ENCODE results near the gene ACACA. TPM values are rescaled to one million over a fixed set of nuclear protein-coding genes. Genes with fewer than 3 reads are reported as not detected.
"Not testable (repeated sequence)": the region's sequence is repeated elsewhere in the genome, so short reads cannot be mapped to it uniquely, and the experiment has no call there.

Gene ACACA
- polyA plus RNA-seq, 4 donors: 38.8 to 48.6 (median 43.3) TPM

DNA sequence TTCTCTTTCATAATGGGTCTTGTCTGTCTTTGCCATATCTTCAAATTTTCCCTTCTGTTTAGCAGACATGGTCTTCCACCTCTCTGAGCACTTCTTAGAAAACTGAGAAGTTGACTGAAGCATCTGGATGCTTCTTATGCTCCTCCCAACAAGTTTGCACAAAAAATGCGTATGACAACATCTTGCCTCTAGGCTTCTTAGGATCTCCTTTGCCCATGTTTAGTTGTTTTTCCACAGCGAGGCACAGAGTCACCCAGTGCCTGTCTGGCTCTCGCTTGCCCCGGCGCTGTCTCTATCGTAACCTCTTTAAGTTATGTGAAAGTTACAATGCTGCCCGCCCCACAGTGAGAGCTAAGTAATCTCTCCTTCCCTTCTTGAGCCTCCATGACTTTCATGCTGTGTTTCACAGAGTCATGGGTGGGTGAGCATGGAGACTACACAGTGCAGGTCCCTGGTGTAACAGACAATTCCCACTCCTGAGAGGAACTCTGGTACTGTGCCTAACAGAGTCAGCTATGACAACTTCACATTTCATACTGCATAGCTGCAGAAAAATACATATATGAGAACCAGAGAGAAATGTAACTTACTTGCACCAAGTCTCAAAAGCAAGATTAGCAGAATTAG, 262.4 kb downstream of the ACACA start:
- no peak for DNase-seq (ENCODE audit: low read depth in 4 of 4, low spot score in 3 of 4)

DNA sequence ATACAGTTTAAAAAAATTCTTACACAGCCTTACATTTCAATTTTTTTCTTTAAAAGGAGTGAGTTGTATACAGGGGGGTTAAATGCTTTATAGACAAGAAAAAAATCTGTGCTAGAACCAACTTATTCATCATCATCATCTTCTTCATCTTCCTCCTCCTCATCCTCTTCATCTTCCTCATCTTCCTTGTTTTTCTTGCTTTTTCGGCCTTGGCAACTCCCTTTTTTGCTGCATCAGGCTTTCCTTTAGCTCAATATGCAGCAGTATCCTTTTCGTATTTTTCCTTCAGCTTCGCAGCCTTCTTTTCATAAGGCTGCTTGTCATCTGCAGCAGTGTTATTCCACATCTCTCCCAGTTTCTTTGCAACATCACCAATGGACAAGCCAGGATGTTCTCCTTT, 263.1 kb downstream of the ACACA start:
- not testable (repeated sequence) for DNase-seq (ENCODE audit: low read depth in 4 of 4, low spot score in 3 of 4)

DNA sequence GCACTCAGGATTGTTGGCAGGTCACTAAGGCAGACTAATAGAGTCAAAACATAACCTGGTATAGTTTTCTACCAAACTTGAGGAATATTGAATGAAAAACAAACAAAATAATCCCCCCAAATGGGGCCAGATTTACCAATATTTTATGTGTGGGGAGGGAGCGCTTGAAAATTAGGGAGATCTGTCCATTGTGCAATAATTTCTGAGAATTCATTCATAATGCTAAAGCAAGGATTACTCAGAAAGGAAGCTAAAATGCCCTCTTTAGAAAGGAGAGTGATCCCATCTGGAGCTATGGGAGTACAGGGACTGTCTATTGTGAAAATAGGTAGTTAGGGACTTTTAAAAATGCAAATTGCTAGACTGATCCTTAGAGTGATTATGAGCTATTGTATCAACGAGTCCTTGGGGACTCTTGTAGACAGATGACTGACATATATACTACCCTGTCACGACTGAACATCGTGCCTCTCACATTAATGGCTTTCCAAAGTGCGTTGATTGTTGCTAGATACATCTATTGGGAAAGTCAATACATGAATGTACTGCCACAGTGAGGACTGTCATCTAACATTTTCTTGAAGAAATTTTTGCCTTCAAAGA, 264.2 kb downstream of the ACACA start:
- DNase-seq (ENCODE audit: low read depth in 4 of 4, low spot score in 3 of 4): no peak

DNA sequence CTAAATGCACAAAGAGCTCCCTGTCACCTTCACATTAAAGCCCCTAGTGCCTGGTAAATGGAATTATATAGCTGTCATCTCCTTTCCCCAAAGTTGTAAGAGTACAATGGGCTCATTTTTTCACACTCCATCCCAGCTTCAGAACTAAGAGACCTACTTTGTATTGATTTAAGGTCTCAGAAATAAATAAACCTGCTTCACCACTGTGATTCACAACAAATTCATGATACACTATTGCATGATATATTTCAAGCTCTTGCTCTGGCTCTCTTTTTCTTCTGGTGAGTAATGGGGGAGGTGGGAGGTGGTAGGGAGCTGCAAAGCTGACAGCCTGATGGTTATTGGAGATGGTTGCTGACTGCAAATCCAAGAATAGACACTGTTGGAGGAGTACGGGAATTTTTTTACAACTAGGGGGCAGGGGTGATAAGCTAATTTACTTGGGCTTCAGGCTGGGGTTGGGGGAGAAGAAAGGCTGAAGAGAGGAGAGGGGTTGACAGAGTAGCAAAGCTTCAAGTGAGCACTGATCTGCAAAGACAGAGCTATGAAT, 268.0 kb downstream of the ACACA start:
- DNase-seq (ENCODE audit: low read depth in 4 of 4, low spot score in 3 of 4): no peak

DNA sequence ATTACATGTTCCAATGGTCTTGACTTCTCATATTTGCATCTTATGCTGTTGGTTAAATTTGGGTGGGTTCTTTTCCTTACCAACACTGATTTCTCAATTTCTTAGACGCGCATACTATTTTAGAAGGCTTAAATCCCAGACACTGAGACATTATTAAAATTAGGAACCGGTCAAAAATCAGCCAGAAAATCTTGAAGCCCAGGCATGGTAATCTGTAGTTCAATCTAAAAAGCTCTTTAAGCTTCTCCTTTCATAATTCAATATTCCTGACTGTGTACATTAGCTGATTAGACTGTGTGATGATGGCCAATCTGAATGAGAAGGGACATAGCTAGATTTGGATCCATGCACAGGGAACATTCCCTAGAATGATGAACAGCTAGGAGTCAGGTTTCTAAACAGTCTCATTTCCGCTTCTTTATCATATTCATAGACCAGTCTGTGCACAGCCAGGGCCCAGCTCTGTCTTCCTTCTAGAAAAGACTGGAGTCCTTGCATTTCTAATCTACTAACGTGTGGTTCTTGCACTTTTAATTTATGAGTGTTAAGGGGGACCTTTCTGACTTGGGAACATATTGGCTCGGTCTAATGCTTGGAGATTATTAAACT, 268.6 kb downstream of the ACACA start:
- DNase-seq (ENCODE audit: low read depth in 4 of 4, low spot score in 3 of 4): no peak

DNA sequence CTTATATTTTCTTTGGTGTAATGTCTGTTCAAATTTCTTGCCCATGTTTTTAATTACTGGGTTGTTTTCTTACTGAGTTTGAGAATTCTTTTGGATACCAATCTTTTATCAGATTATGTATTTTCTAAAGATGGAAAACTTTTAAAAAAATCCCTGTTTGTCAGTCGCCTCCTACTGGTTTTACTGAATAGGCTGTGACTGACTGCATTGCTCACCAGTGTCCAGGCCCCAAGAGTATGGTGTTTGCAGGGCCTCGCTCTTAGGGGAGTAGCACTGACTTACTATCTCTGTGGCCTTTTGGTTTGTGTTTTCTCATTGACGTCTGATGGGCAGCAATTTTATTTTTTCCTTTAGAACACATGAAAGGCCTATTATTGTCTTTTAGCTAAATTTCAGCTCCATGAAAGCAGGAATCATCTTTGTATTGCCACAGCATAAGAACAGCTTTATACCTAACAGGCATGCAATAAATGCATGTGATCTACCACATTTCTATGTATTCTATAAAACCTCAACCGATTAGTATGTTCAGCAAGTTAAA, 269.5 kb downstream of the ACACA start:
- no peak for DNase-seq (ENCODE audit: low read depth in 4 of 4, low spot score in 3 of 4)

DNA sequence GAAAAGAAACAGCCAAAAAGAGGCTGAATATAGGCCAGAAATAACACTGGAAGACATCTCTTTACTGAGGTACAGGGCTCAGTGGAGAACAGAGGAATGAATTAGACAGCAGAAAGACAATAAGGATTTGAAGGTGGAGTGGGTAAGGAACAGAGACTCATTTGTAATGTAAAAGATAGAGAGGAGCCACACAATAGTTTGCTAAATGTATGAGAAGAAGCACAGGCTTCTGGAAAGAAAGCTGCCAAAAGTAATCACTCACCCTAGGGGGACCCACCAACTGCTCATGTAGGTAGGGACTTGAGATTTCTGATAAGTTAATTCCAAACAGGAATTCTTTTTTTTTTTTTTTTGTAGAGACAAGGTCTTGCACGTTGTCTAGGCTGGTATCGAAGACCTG, 271.1 kb downstream of the ACACA start:
- DNase-seq (ENCODE audit: low read depth in 4 of 4, low spot score in 3 of 4): no peak

DNA sequence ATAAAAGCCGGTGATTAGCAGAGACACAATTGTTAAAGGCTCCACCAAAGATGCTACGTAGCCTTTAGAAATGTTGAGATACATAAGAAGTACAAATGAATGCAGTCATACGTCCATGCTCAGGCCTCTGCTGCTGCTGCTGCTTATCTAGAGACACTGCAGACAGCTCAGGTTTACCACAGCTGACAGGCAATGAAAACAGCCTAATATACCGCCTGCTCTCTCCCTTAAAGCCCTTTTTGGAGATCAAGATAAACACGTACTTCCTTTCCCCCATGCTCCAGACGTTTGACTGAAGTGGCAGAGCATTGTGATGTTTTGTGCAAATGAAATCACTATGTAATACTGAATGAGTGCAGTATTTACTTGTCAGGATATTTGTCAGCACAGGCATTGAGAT, 272.6 kb downstream of the ACACA start:
- no peak for DNase-seq (ENCODE audit: low read depth in 4 of 4, low spot score in 3 of 4)

DNA sequence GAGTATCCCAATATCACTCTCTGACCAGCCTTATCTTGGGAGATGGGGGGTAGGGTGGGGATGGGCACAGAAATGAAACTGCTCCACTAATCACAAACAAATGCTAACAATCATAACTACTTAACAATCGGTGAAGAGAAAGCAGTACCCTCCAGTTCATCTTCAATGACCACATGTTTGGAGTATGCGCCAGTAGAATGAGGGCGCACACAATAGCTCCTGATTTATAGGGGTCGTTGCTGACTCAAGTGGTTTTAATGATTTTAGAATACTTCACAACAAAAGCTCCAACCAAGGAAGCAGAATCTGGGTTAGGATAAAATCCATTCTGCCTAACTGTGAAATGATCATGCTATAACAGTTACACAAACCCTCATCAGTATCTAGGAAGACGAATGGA, 273.5 kb downstream of the ACACA start:
- no peak for DNase-seq (ENCODE audit: low read depth in 4 of 4, low spot score in 3 of 4)

DNA sequence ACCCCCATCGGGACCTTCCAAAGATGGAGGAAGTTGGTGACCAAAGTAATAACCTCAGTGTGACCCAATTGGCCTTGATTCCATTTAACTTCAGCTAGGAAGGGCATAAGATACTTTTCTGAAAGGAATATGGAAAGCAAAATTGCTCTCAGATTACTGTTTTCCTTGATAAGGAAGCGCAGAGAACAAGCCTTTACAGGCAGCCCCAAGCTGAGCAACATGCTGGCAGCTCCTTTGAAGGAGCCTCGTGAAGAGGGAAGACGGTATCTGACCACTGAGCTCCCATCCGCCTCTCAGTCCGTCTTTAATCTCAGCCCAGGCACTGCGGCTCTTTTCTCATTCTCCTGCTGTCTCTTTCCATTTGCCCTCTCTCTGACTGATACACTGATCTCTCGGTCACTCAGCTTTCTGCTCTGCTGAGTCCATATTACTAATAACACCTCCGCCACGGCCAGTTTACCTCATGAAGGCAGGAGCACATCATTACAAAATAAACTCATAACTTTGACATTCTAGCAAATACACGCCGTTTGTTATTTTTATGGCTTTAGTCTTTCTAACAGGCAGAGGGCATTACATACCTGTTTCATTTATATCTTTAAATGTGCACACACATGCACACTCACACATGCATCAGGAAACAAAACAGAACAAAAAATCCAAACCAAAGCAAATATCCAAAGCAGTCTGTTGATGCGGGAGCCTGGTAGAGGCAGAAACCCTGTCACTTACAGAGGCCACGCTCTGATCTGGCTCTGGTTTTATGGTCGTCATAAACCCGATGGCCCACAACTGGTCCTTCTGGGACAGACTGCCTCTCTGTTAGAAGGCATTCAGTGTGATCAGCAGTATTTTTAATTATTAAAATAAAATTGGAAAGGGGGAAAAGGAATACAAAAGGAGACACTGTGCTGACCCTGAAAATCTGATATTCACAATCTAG, 274.7 kb downstream of the ACACA start:
- DNase-seq (ENCODE audit: low read depth in 4 of 4, low spot score in 3 of 4): no peak

DNA sequence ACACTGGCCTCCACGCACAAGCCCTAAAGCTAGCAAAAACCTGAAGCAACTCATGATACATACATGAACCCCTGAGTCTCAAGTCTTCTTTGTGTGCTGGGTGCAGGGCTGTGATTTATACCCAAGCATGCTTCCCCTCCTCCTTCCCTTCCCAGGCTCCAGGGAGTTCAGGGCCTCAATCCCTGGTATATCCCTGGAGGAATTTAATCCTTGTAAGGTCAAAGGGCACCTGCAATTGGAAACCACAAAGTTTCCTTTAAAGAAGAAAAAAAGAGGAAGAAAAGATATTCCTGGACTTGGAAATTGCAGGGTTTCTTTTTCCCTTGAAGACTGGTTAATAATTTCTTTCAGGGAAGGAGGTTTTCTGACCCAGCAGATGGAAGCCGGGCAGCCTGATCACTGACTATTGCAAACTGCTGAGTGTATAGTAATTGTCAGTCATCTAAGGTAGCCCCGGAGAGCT, 275.6 kb downstream of the ACACA start:
- DNase-seq (ENCODE audit: low read depth in 4 of 4, low spot score in 3 of 4): peak in 1 of 4 donors; percentile 48

DNA sequence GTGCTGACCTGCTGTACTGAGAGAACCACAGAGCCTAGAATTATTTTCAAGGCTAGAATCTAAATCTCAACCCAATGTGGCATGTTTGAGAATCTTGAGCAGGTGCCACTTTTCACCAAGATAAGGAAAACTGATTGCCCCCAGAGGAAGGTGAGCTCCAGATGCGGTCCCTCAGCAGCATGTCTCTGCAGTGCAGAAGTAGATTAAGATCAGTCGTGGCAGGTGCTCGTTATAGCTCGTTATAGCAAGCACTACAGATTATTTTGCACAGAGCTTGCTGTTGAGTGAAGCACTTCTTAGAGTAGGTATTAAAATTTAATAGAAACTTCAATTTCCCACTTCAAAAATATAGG, 281.8 kb downstream of the ACACA start:
- DNase-seq (ENCODE audit: low read depth in 4 of 4, low spot score in 3 of 4): no peak

DNA sequence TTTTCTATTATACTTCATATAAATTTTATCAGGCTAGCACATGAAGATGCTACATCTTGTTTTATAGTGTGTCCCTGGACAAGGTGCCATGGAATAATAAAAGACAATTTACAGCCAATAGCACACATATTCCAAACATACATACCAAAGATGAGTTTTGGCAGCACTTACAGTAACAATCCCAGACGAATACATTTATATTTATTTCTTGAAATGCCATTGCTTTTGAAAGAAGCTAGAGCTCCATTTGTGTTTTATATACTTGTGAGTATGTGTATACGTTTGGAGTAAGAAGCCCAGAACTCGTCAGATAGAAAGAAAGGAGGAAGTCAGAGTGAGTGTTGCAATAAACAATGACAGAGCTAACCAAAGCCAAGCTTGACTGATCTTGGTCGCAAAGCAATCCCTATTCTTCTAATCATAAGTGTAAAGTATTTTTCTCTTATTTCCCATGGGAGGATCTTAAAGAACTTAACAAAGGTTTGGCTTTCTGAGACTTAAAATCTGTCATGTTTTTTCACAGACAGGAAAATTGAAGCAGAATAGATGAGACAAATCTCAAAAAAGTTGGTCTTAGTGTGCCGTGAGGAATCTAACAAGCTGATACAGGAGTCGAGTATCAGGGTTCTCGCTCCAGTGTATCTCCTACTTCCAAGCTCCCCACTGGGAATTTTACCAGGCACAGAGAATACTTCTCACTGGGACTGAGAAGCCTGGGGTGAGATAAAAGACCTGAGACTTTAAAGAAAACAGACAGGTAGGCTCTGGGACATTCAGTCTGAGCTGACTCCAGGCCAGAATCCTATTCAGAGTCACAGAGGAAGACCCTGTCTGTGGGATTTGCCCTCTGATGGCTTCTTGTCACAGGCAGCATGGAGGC, 282.5 kb downstream of the ACACA start:
- no peak for DNase-seq (ENCODE audit: low read depth in 4 of 4, low spot score in 3 of 4)

DNA sequence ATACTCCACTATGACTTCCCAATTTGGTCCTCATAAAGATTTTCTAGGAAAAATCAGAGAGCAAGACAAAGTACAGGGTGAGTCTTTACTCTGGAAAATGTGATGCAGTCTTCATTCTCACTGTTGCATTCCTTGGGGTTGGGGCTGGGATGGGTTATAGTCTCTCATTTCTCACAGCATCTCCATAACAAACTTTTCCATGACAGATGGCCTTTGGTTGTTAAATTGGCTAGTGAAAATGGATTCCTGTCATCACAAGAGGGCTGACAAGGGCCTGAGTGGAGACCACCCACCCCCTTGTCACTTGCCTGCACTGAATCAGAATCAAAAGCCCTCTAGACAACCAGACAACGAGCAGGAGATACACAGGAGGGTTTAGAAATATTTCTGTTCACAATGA, 283.2 kb downstream of the ACACA start:
- no peak for DNase-seq (ENCODE audit: low read depth in 4 of 4, low spot score in 3 of 4)

DNA sequence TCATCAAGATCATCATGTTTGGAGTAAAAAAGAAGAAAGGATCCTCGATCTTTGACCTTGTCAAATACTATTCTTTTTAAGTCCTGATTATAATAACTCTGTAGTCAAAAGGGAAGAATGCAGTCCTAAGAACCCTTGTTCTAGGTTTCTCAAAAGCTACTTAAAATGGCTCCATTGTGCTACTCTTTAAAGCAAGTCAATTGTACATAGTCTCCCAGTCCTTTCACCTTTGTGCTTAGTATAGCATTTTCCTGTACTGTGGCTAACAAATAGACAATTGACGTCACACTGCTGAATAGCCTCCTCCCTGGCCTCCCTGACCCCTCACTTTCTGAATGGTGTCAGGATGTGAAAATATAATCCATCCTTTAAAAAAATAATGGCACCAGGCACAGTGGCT, 285.0 kb downstream of the ACACA start:
- no peak for DNase-seq (ENCODE audit: low read depth in 4 of 4, low spot score in 3 of 4)

DNA sequence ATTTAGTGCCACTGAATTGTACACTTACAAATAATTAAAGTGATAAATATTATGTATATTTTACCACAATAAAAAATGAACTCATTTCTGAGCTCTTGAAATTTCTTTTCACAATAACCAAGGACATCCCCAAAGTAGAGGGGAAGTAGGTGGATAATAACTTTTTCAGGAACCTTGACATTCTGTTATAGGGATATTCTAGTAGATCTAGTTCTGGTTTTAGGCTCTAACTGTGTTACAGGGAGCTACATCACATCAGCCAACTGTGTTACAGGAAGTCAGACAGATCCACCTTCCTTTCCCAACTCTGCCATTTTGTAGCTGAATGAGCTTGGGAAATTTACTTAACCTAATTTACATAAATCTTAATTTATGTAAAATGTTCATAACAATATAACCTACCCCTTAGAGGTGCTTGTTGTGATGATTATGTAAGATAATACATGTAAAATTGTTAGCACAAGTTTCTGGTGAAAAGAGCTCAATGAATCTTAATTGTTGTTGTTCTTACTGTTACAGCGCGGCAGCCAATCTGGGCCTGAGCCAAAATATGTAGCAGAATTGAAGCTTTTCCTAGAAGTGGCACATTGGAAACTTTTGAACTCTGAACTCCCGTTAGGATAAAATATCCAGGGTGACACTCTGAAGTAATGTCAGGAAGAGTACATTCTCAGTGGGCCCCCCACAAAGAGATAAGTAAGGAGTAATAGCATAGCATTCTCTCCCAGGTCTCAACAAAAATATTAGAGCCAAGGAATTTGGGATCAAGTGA, 288.1 kb downstream of the ACACA start:
- DNase-seq (ENCODE audit: low read depth in 4 of 4, low spot score in 3 of 4): no peak

DNA sequence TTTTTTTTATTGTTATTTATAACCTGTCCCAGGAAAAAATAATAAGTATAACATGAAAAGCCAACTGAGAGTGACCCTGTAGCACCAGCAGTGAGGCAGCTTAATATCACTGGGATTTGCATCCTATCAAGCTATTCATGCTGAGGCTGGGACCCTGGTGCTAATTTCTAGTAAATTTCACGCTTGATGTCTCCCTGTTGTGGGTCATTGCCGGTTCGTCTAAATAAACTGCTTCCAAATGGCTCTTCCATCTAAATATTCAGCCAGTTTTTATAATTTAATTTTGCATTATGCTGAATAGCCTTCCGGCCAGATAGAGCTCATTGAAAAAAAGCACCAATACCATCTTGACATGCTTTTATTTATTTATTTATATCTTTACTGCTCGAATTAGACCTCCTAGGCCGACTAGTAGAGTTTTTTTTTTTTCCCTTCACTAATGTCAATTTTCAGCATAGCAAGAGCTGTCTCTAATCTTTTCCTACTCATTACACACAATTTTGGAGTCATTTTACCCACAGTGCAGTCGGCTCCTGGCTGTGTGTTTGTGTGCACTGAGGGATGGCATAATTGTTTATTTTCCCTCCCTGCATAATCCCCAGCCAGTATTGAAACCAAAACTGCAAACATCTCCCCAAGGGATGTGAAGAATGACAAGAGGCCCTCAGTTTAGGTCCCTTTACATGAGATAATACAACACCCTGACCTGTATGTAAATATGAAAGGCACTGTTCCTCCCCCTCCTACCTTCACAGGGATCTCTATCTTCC, 289.1 kb downstream of the ACACA start:
- no peak for DNase-seq (ENCODE audit: low read depth in 4 of 4, low spot score in 3 of 4)

DNA sequence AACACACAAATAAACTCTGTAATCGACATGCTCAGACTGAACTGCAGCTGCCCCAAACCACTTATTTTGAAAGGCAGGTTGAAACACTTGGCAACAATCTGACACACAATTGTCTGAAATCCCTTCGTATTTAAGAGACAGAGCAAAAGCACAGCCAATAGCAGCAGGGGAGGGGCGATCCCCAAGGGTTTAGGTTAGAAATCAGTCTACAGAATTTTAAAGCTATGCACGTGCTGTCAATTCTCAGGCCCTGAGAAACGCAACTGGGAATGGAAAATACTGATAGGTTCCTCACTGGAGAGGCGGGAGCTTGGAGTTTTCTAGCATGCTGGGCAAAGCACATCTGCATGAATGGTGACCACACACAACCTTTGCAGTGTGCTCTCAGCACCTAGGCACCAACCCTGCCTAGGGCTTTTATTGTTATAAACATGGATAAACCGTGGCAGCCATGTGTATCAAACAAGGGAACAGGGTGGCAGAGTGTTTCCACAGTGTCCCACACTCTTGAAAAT, 289.9 kb downstream of the ACACA start:
- DNase-seq (ENCODE audit: low read depth in 4 of 4, low spot score in 3 of 4): no peak
